DMS53 (cell line): ENCODE data around the gene TMEM184A.
"Not testable (repeated sequence)": the region's sequence is repeated elsewhere in the genome, so short reads cannot be mapped to it uniquely, and the experiment has no call there.

Source experiments
- DNase-seq: peaks from one replicate; lab custom pipeline; 2025; lab: John Stamatoyannopoulos, UW

Gene TMEM184A

GRCh38 chr7:1590476-1590875 lies 34.5 kb upstream of the TMEM184A start:
- DNase-seq = no peak

- DNase-seq = no peak
These were observed 33.0 kb upstream of the TMEM184A start for GRCh38 chr7:1588978-1589377.

DNA sequence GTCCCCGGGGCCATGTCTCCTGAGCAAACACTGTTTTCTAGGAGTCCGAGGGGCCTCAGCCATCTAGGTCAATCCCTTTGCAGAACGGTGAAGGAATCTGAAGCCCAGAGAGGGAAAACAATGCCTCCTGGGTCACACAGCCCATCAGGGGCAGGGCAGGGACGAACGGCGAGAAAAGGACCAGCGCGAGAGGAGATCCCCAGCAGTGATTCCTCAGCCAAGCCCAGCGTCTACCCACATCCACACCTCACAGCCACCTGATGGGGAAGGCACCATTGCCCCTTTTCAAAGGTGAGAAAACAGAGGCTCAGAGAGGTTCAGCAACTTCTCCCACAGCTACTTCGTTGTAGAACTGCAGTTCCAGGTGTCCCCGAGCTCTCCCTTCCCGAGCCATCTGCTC lies 31.7 kb upstream of the TMEM184A start:
- DNase-seq = no peak

DNA sequence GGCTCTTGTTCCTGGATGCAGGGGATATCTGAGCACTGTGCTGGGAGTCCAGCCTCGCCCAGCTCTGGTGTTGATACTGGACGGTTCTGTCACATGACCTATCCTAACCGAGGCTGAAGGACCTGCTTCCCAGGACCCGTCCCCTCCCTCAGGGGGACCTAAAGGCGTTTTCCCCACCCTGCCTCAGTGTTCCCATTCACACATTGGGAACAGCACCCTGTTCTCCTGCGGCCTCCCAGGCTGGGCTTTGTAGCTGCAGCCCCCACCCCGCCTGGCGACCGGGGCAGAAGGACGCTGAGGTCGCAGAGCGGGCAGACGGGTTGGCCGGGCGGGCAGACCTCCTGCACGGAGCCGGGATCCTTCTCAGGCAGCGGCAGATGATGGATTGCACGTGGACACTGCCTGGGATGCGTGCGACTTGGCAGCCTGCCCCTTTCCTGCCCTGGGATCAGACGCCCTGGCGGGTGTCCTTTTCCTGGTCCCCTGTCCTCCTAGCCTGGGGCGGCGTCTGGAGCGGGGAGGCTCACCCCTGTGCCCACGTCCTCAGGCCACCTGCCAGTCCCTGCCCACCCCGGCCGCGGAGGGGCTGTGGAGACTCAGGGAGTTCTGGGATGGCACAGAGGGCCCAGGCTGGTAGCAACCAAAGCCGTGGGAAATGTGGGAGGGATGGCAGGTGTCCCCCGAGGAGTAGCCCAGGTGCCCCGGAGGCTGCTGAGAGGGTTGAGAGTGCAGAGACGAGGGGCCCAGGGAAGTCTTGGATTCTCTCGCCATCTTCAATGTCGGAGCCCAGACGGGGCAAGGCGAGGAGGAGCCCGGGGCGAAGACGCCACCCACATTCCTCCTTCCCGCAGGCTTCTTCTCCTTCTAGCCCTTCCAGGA lies 31.1 kb upstream of the TMEM184A start:
- peak; percentile 48 for DNase-seq

- no peak for DNase-seq
These were observed 30.3 kb upstream of the TMEM184A start for GRCh38 chr7:1586126-1586826.

GRCh38 chr7:1585142-1585981 lies 29.4 kb upstream of the TMEM184A start:
- DNase-seq = no peak

DNA sequence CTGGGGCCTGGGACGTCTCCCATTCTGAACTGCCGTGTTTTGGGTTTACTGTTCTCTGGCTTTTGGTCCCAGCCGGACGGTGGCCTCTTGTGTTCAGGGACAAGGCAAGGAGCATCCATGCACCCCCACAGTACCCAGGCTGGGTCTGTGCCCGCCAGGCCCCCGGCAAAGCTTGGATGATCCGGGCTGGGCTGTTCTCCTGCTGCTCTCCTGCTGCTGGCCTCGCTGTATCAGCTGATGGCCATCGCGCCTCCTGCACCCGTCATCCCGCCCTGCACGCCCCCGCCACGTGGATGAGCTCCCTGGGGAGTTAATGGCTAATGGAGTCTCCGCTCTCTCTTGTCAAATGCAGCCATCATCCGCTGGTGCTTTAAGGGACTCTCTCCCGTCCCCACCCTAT lies 28.7 kb upstream of the TMEM184A start:
- DNase-seq = no peak

GRCh38 chr7:1583241-1583930 lies 27.4 kb upstream of the TMEM184A start:
- DNase-seq = not testable (repeated sequence)

DNA sequence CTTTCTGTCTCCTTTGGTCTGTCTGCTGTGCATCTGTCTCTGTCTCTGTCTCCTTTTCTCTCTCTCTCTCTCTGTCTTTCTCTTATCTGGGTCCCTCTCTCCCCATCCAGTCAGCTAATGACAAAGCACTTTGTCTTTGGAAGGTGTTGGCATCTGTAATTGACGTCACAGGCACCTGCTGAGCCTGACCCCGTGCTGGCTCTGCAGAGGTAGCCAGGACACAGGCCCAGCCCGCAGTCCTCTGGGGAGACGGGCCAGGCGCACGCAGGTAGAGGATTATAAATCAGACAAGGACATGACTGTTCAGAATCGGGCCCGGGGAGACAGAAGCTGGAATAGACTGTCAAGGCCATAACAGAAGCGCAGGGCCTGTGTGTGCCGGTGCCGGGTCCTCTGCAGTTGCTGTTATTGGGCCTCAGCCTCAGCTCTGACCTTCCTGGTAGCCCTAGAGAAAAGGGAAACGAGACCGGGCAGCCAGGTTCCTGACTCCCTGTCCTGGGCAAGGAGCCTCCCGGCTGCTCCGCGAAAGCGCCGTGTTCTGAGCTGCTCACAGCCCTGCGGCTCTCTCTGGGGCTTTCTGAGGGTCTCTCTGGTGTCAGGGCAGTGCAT lies 24.5 kb upstream of the TMEM184A start:
- DNase-seq = peak; percentile 44

DNA sequence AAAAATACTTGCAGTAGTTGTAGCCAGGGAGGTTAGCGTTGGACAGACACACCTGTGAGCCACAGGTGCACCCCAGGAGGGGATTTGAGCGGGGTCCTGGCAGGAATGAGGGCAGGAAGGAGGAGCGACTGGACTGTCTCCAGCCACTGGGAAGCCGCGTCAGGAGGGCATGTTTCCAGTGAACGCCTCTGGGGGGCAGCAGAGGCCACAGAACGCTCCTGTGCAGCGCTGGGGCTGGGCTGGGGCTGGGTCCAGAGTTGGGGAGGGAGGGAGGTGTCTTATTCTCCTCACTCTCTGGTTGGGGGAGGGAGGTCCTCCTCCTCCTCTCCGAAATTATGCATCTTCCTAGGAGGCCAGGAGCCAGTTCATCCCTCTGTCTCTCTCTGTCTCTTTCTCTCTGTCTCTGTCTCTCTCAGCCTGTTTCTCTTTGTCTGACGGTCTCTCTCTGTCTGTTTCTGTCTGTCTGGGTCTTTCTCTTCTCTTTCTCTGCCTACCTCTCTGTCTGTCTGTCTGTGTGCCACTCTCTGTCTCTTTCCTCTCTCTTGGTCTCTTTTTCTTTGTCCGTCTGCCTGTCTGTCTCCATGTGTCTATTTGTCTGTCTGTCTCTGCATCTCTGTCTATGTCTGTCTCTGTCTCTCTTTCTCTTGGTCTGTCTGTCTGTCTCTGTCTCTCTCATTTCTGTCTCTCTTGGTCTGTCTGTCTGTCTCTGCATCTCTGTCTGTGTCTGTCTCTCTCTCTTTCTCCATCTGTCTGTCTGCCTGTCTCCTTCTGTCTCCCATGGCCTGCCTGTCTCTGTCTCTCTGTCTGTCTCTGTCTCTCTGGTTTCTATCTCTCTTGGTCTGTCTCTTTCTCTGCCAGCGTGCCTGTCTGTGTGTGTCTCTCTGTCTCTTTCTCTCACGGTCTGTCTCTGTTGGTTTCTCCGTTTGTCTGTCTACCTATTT lies 23.7 kb upstream of the TMEM184A start:
- DNase-seq = peak; percentile 73

DNA sequence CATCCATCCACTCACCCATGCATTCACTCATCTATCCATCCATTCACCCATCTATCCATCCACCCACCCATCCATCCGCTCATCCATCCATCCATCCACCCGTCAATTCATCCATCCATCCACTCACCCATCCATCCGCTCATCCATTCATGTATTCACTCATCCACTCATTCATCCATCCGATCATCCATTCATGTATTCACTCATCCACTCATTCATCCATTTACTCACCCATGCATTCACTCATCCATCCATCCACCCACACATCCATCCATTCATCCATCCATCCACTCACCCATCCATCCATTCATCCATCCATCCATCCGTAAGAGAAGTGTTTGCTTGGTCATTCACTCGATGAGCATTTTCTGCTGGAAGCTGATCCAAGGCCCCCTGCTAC lies 22.5 kb upstream of the TMEM184A start:
- no peak for DNase-seq

- no peak for DNase-seq
These were observed 20.7 kb upstream of the TMEM184A start for GRCh38 chr7:1576521-1577253.

DNA sequence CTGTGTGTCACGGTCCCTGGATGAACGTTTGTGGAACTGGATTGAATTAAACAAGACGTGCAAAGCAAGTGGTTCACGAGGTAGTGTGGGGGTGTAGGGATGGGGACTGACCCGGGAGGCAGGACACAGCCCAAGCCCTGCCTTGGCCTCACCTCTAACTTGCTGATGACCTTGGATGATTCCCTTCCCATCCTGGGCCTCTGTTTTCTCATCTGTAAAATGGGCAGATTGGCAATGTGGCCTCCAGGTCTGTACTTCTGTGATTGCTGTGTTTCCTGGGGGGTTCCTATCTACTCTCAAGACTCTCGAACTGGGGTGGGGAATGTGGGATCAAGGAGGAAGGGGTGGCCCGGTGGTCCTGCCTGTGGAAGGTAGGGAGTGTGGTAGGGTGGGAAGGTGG lies 19.8 kb upstream of the TMEM184A start:
- DNase-seq = no peak

- no peak for DNase-seq
These were observed 16.3 kb upstream of the TMEM184A start for GRCh38 chr7:1572111-1572822.

DNA sequence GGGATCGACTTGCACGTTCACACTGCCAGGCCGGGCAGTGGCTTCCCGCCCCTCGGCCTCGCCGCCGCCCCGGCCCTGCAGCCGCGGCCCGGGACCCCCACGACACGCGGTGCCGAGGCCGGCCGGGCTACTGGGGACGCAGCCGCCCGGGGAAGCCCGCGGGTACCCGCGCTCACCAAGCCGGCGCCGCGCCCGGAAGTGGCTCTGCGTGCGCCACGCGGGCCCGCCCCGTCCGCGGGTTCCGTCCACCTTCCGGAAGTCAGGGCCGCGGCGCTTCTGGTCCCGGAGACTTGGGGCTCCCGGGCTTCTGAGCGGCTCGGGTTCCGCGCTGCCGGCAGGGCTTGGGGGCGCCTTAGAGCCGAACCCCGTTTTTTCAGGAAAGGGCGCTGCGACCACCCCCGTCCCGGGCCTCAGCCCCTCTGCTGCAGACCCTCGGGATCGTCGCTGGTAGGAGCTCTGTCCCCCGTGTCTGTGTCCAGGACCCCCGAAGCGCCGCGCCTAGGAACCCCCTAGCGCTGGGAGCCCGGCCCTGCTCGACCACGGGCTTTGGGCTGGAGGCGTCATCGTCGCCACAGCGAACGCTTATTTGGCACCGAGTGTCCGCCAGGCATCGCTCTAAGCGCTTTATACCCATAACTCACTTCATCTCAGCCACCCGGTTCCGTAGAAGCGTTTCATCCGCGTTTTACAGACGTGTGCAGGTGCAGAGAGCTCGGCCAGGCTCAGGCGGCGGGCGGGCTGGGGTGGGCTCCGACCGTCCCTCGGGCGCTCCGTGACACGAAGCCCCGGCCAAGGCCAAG lies 14.0 kb upstream of the TMEM184A start, which contains the start of gene PSMG3:
PSMG3 (minus strand) TSS at position 200 of the 800 bp plus-strand sequence. CDS start 693 bp downstream, outside the sequence.
- peak; percentile 96 for DNase-seq

- no peak for DNase-seq
These were observed 13.4 kb upstream of the TMEM184A start for GRCh38 chr7:1569440-1569832.

- DNase-seq = peak; percentile 61
These were observed 13.0 kb upstream of the TMEM184A start for GRCh38 chr7:1569016-1569415.
